HepG2 (cell line): Measurements from ENCODE around the gene SUSD6. TPM values are rescaled to one million over a fixed set of nuclear protein-coding genes. Genes with fewer than 3 reads are reported as not detected.

Experiments
- ATAC-seq: fragments of 200-7000 bp; cut with Tn5 transposase; 3 replicates; pipeline ENCODE4 v1.9.1; 2020; ENCODE audit warnings: mild to moderate bottlenecking, moderate library complexity
- BruUV-seq: library from RNA; stranded (reverse); fragments of 400-500 nt; replicated peaks from 2 replicates; lab custom pipeline; 2021; lab: Mats Ljungman, UMichigan
- CTCF ChIA-PET: fragments of 300-600 bp; formaldehyde crosslinking; extraction: SDS; loops from one replicate; lab custom pipeline; 2021; ENCODE audit warnings: low total read pairs, inconsistent platforms, low intra/inter-chr PET ratio; lab: Yijun Ruan, JAX
- POLR2A ChIA-PET: fragments of 350-600 bp; sonication (Branson Sonifier 250); formaldehyde crosslinking; loops from one replicate; lab custom pipeline; 2020; ENCODE audit warnings: antibody characterized with exemption, inconsistent platforms; lab: Yijun Ruan, JAX
- DNase-seq: peaks from one replicate; pipeline ENCODE4 v3.0.0-alpha.2; 2015; ENCODE audit warnings: low spot score
- FAIRE-seq: peaks from 3 replicates; lab custom pipeline; 2011; peaks lifted over from hg19 to GRCh38; lab: Jason Lieb, UNC
- H2AFZ ChIP-seq: one replicate; pipeline ENCODE4 v1.6.1; 2011; ENCODE audit warnings: low read length, inconsistent platforms
- H3K27ac ChIP-seq: fragments of 300-600 bp; 3 replicates; pipeline ENCODE4 v1.8.0; 2011; ENCODE audit warnings: mixed run types, mild to moderate bottlenecking, mixed read lengths, low read length, inconsistent platforms; ENCODE audit not compliant: insufficient read depth; ENCODE audit errors: extremely low read length
- H3K27me3 ChIP-seq, 2 experiments: fragments of 200-600 bp in 1 of 2; 2 replicates in 1 of 2; 3 replicates in 1 of 2; pipeline versions ENCODE4 v1.6.0 to v1.8.0; 2011; ENCODE audit warnings: low read length in 2 of 2, mild to moderate bottlenecking in 2 of 2, moderate library complexity in 2 of 2, inconsistent platforms in 1 of 2; ENCODE audit not compliant: insufficient read depth in 2 of 2, control insufficient read depth in 1 of 2
- H3K36me3 ChIP-seq, 2 experiments: fragments of 200-600 bp in 1 of 2; replicated peaks in 1 of 2; 2 replicates in 1 of 2; 3 replicates in 1 of 2; pipeline versions ENCODE4 v1.5.1 to v1.8.0; 2011; ENCODE audit warnings: low read length in 2 of 2, inconsistent platforms in 1 of 2; ENCODE audit not compliant: insufficient read depth in 2 of 2, control insufficient read depth in 1 of 2
- H3K4me1 ChIP-seq: 2 replicates; pipeline ENCODE4 v1.5.1; 2012; ENCODE audit warnings: low read length, inconsistent platforms; ENCODE audit not compliant: insufficient read depth
- H3K4me2 ChIP-seq: 2 replicates; pipeline ENCODE4 v1.6.0; 2011; ENCODE audit warnings: low read depth, low read length, inconsistent platforms
- H3K4me3 ChIP-seq, 3 experiments: fragments of 200-600 bp in 1 of 3; sonication (generic), shearing (Covaris generic) in 1 of 3; replicated peaks in 1 of 3; 2 replicates each; pipeline ENCODE4 v1.5.1; 2011 to 2016; ENCODE audit warnings: low read length in 3 of 3, inconsistent platforms in 2 of 3, low read depth in 2 of 3, mild to moderate bottlenecking in 2 of 3, control low read depth in 1 of 3, mixed read lengths in 1 of 3; ENCODE audit not compliant: insufficient read depth in 1 of 3
- H3K79me2 ChIP-seq: one replicate; pipeline ENCODE4 v1.6.1; 2011; ENCODE audit warnings: low read length, inconsistent platforms; ENCODE audit not compliant: insufficient read depth
- H3K9ac ChIP-seq: 2 replicates; pipeline ENCODE4 v1.6.0; 2011; ENCODE audit warnings: mild to moderate bottlenecking, low read depth, low read length, inconsistent platforms; ENCODE audit not compliant: insufficient read depth
- H3K9me3 ChIP-seq: 2 replicates; pipeline ENCODE4 v1.5.1; 2012; ENCODE audit warnings: mild to moderate bottlenecking, low read length
- H4K20me1 ChIP-seq: 2 replicates; pipeline ENCODE4 v1.6.0; 2011; ENCODE audit warnings: inconsistent platforms, mild to moderate bottlenecking, low read length, moderate library complexity; ENCODE audit not compliant: insufficient read depth
- ATF3 ChIP-seq: sonication (generic); formaldehyde crosslinking; IDR thresholded peaks from 2 replicates; pipeline ENCODE4 v1.4.0; 2020; ENCODE audit warnings: missing genetic modification reagents
- ATF5 ChIP-seq: sonication (generic); formaldehyde crosslinking; IDR thresholded peaks from 2 replicates; pipeline ENCODE4 v1.4.0; 2020; ENCODE audit warnings: mild to moderate bottlenecking, low read depth, missing genetic modification reagents
- GATAD1 ChIP-seq: IDR thresholded peaks from 2 replicates; pipeline ENCODE4 v1.6.1; 2016; ENCODE audit warnings: missing genetic modification reagents, missing compliant biosample characterization
- KIAA2018 ChIP-seq: sonication (generic); formaldehyde crosslinking; IDR thresholded peaks from 2 replicates; pipeline ENCODE4 v1.5.0; 2020; ENCODE audit warnings: mild to moderate bottlenecking, missing genetic modification reagents, borderline replicate concordance
- MAF1 ChIP-seq: sonication (generic); formaldehyde crosslinking; IDR thresholded peaks from 2 replicates; pipeline ENCODE4 v1.5.0; 2020; ENCODE audit warnings: missing genetic modification reagents, borderline replicate concordance
- SCMH1 ChIP-seq: sonication (generic); formaldehyde crosslinking; IDR thresholded peaks from 2 replicates; pipeline ENCODE4 v1.9.0; 2021; ENCODE audit warnings: missing genetic modification reagents, mild to moderate bottlenecking, borderline replicate concordance
- STAT5B ChIP-seq: sonication (generic); formaldehyde crosslinking; IDR thresholded peaks from 2 replicates; pipeline ENCODE4 v1.4.0; 2020; ENCODE audit warnings: missing genetic modification reagents
- ZFP90 ChIP-seq: sonication (generic); formaldehyde crosslinking; IDR thresholded peaks from 2 replicates; pipeline ENCODE4 v1.8.0; 2022; ENCODE audit warnings: missing genetic modification reagents, mild to moderate bottlenecking, inconsistent platforms, borderline replicate concordance
- ZNF10 ChIP-seq: sonication (generic); formaldehyde crosslinking; IDR thresholded peaks from 2 replicates; pipeline ENCODE4 v1.4.0; 2020; ENCODE audit warnings: mild to moderate bottlenecking, low read depth, missing genetic modification reagents, borderline replicate concordance
- ZNF772 ChIP-seq: sonication (generic); formaldehyde crosslinking; IDR thresholded peaks from 2 replicates; pipeline ENCODE4 v1.5.0; 2020; ENCODE audit warnings: mild to moderate bottlenecking, missing genetic modification reagents
- WGBS: methylation state at CpG from one replicate; pipeline ENCODE4 v1.1.6; 2017; ENCODE audit warnings: low lambda C conversion rate; 5-methylcytosine and 5-hydroxymethylcytosine counted together
- in situ Hi-C: cut with HindIII; loops from 2 replicates; pipeline ENCODE4 v1.10.0; 2017; ENCODE audit warnings: low pct_unique_long_range_greater_than_20kb; ENCODE audit not compliant: extremely low pct_ligation_motif_present
- intact Hi-C: fragments of 100-400 bp; cut with micrococcal nuclease; formaldehyde crosslinking; loops from one replicate; pipeline ENCODE4 v1.10.0; 2022; ENCODE audit not compliant: unreplicated experiment
- polyA plus RNA-seq, 8 experiments: library from polyadenylated mRNA; depleted of rRNA in 3 of 8; stranded (reverse) in 7 of 8; unstranded in 1 of 8; fragments of >200 nt; fragmentation: Illumina TruSeq in 4 of 8; extraction: Trizol in 4 of 8; gene quantifications; 2 replicates each; pipeline versions ENCODE4 v1.2.1 to v1.2.3, GENCODE V29; 2011 to 2016; ENCODE audit warnings: low read depth in 4 of 8, missing spikeins in 1 of 8, mixed read lengths in 1 of 8; ENCODE audit not compliant: insufficient read depth in 1 of 8
- total RNA-seq, 5 experiments: library from RNA; depleted of rRNA; stranded (reverse); fragments of >200 nt; fragmentation: Illumina TruSeq; extraction: Trizol; gene quantifications; 2 replicates each; pipeline ENCODE4 v1.2.3, GENCODE V29; 2016; ENCODE audit warnings: low read depth in 1 of 5

The SUSD6 gene
- total and polyA plus RNA-seq, 2 of the 13 experiments (the other 11 are each of a cell fraction or from before 2014, with no cell fraction given) = 7.2 to 7.4 TPM

GRCh38 chr14:69669375-69669774 is 58.0 kb downstream of the SUSD6 start (continued):
- TF ChIP-seq KIAA2018 (CRISPR knock-in tag) = no peak
- TF ChIP-seq, all 625 proteins: peak for 0

- CTCF ChIA-PET = no interaction called here
- no peaks in the 10 kb centered on the region for H3K9me3 ChIP-seq
- POLR2A ChIA-PET = no interaction called here
- H2AFZ ChIP-seq = no peak overlapping the region
- in situ Hi-C loops = no loop called here
- H3K9ac ChIP-seq = no peak overlapping the region
- 82% methylated on average over 1 of the region's 1 CpG for WGBS
- TF ChIP-seq ATF3 (CRISPR knock-in tag) = no peak
- TF ChIP-seq SCMH1 (CRISPR knock-in tag) = no peak
- TF ChIP-seq ZFP90 (CRISPR knock-in tag) = no peak
- TF ChIP-seq GATAD1 (CRISPR knock-in tag) = no peak
- no peak for TF ChIP-seq ZNF772 (CRISPR knock-in tag)
- no peak for TF ChIP-seq ZNF10
- no peak for TF ChIP-seq ATF5
- no peak for TF ChIP-seq STAT5B
- TF ChIP-seq MAF1 (CRISPR knock-in tag) = no peak
- intact Hi-C loops = no loop called here
- FAIRE-seq (no peak), DNase-seq (no peak), ATAC-seq (no peak)
- H3K27me3 ChIP-seq = no peaks in the 10 kb centered on the region
- H3K4me2 ChIP-seq = no peak overlapping the region
- no peak overlapping the region for H3K27ac ChIP-seq
- H3K4me3 ChIP-seq = no peak overlapping the region
- BruUV-seq = no TSS peak
- peaks cover 49% of the 10 kb centered on the region for H3K4me1 ChIP-seq
- no peaks in the 10 kb centered on the region for H4K20me1 ChIP-seq
- peaks cover 8% of the 10 kb centered on the region for H3K79me2 ChIP-seq
- H3K36me3 ChIP-seq = no peaks in the 10 kb centered on the region; a peak in 1 of 5 replicates
These were observed 58.7 kb downstream of the SUSD6 start for GRCh38 chr14:69670093-69670492.
